ENCODE results near the gene GDPD1. TPM values are rescaled to one million over a fixed set of nuclear protein-coding genes. Genes with fewer than 3 reads are reported as not detected.

The GDPD1 gene
- total RNA-seq, 1 experiment from 2014 or later, result 6.0 TPM

- TF ChIP-seq, protein P1, sequence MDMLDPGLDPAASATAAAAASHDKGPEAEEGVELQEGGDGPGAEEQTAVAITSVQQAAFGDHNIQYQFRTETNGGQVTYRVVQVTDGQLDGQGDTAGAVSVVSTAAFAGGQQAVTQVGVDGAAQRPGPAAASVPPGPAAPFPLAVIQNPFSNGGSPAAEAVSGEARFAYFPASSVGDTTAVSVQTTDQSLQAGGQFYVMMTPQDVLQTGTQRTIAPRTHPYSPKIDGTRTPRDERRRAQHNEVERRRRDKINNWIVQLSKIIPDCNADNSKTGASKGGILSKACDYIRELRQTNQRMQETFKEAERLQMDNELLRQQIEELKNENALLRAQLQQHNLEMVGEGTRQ (CRISPR knock-in tag; IDR thresholded peaks at IDR 0.05), result no peak
- TF ChIP-seq NFYB (CRISPR knock-in tag; conservative IDR thresholded peaks at IDR 0.05; ENCODE audit: low read depth) (no peak), ATF1 (CRISPR knock-in tag; IDR thresholded peaks at IDR 0.05) (no peak)
Observed at GRCh38 chr17:59299400-59300092, 79.2 kb downstream of the GDPD1 start (continued).

GRCh38 chr17:59300941-59301340 is 80.6 kb downstream of the GDPD1 start:
- POLR2A ChIA-PET, result interaction anchor here (0.6 kb wide), 1 partner anchor 205 kb away, joined by 3 read pairs; no protein-coding TSS in a partner anchor
- no peak for ATAC-seq

More at GRCh38 chr17:59300941-59301340, 80.6 kb downstream of the GDPD1 start:
- CTCF ChIA-PET, result interaction anchor here (1.9 kb wide), 1 partner anchor 10 kb away, joined by 5 read pairs; no protein-coding TSS in a partner anchor
- no peak overlapping the region for H3K4me3 Mint-ChIP-seq
- no peak overlapping the region for H3K27ac Mint-ChIP-seq
- no peaks in the 10 kb centered on the region for H3K4me1 Mint-ChIP-seq
- TF ChIP-seq PRRX2 (CRISPR knock-in tag; IDR thresholded peaks at IDR 0.05) (no peak), GRHL2 (CRISPR knock-in tag; IDR thresholded peaks at IDR 0.05; ENCODE audit: insufficient replicate concordance, severe bottlenecking) (no peak), ZNF281 (CRISPR knock-in tag; IDR thresholded peaks at IDR 0.05) (no peak), JAZF1 (CRISPR knock-in tag; IDR thresholded peaks at IDR 0.05) (no peak), HMGXB4 (CRISPR knock-in tag; IDR thresholded peaks at IDR 0.05) (no peak), MLX (CRISPR knock-in tag; IDR thresholded peaks at IDR 0.05) (no peak), CREM (CRISPR knock-in tag; IDR thresholded peaks at IDR 0.05) (no peak)
- TF ChIP-seq, protein P2, sequence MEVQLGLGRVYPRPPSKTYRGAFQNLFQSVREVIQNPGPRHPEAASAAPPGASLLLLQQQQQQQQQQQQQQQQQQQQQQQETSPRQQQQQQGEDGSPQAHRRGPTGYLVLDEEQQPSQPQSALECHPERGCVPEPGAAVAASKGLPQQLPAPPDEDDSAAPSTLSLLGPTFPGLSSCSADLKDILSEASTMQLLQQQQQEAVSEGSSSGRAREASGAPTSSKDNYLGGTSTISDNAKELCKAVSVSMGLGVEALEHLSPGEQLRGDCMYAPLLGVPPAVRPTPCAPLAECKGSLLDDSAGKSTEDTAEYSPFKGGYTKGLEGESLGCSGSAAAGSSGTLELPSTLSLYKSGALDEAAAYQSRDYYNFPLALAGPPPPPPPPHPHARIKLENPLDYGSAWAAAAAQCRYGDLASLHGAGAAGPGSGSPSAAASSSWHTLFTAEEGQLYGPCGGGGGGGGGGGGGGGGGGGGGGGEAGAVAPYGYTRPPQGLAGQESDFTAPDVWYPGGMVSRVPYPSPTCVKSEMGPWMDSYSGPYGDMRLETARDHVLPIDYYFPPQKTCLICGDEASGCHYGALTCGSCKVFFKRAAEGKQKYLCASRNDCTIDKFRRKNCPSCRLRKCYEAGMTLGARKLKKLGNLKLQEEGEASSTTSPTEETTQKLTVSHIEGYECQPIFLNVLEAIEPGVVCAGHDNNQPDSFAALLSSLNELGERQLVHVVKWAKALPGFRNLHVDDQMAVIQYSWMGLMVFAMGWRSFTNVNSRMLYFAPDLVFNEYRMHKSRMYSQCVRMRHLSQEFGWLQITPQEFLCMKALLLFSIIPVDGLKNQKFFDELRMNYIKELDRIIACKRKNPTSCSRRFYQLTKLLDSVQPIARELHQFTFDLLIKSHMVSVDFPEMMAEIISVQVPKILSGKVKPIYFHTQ (CRISPR knock-in tag; IDR thresholded peaks at IDR 0.05), result no peak
- TF ChIP-seq, protein P3, sequence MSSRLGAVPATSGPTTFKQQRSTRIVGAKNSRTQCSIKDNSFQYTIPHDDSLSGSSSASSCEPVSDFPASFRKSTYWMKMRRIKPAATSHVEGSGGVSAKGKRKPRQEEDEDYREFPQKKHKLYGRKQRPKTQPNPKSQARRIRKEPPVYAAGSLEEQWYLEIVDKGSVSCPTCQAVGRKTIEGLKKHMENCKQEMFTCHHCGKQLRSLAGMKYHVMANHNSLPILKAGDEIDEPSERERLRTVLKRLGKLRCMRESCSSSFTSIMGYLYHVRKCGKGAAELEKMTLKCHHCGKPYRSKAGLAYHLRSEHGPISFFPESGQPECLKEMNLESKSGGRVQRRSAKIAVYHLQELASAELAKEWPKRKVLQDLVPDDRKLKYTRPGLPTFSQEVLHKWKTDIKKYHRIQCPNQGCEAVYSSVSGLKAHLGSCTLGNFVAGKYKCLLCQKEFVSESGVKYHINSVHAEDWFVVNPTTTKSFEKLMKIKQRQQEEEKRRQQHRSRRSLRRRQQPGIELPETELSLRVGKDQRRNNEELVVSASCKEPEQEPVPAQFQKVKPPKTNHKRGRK (CRISPR knock-in tag; IDR thresholded peaks at IDR 0.05; ENCODE audit: borderline replicate concordance), result no peak
- TF ChIP-seq, protein P4, sequence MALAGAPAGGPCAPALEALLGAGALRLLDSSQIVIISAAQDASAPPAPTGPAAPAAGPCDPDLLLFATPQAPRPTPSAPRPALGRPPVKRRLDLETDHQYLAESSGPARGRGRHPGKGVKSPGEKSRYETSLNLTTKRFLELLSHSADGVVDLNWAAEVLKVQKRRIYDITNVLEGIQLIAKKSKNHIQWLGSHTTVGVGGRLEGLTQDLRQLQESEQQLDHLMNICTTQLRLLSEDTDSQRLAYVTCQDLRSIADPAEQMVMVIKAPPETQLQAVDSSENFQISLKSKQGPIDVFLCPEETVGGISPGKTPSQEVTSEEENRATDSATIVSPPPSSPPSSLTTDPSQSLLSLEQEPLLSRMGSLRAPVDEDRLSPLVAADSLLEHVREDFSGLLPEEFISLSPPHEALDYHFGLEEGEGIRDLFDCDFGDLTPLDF (CRISPR knock-in tag; IDR thresholded peaks at IDR 0.05), result no peak
- TF ChIP-seq, protein P5, sequence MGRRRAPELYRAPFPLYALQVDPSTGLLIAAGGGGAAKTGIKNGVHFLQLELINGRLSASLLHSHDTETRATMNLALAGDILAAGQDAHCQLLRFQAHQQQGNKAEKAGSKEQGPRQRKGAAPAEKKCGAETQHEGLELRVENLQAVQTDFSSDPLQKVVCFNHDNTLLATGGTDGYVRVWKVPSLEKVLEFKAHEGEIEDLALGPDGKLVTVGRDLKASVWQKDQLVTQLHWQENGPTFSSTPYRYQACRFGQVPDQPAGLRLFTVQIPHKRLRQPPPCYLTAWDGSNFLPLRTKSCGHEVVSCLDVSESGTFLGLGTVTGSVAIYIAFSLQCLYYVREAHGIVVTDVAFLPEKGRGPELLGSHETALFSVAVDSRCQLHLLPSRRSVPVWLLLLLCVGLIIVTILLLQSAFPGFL (CRISPR knock-in tag; IDR thresholded peaks at IDR 0.05; ENCODE audit: borderline replicate concordance), result no peak
- no peaks in the 10 kb centered on the region for H3K36me3 Mint-ChIP-seq
- no peak for DNase-seq (ENCODE audit: low spot score)
- peaks cover 30% of the 10 kb centered on the region for H3K27me3 Mint-ChIP-seq (ENCODE audit: low read depth)
- peaks cover 4% of the 10 kb centered on the region for H3K9me3 Mint-ChIP-seq

Data from WTC11 (cell line).